K562 (cell line): ENCODE data around the gene SPTBN2. TPM values are rescaled to one million over a fixed set of nuclear protein-coding genes. Genes with fewer than 3 reads are reported as not detected.

Source experiments
- CREM ChIP-seq: IDR thresholded peaks from 2 replicates; pipeline ENCODE4 v1.6.1; 2014; ENCODE audit warnings: antibody characterized with exemption, low read depth
- CUX1 ChIP-seq: fragments of 200-800 bp; sonication (Bioruptor generic); IDR thresholded peaks from 2 replicates; pipeline ENCODE4 v1.6.1; 2016; ENCODE audit warnings: missing genetic modification characterization, missing compliant biosample characterization
- CXXC5 ChIP-seq: fragments of 250-450 bp; sonication (Bioruptor Pico); IDR thresholded peaks from 2 replicates; pipeline ENCODE4 v1.8.0; 2022; ENCODE audit warnings: inconsistent platforms, mild to moderate bottlenecking, moderate library complexity
- EGR1 ChIP-seq: fragments of 450-650 bp; conservative IDR thresholded peaks from 2 replicates; pipeline ENCODE4 v1.6.1; 2017; ENCODE audit warnings: mild to moderate bottlenecking
- GABPA ChIP-seq: fragments of 200-800 bp; sonication (Bioruptor generic); conservative IDR thresholded peaks from 2 replicates; pipeline ENCODE4 v1.6.1; 2016; ENCODE audit warnings: low read depth, missing genetic modification characterization, missing compliant biosample characterization
- OTX1 ChIP-seq: fragments of 450-650 bp; formaldehyde crosslinking; IDR thresholded peaks from 2 replicates; pipeline ENCODE4 v1.4.0; 2022; ENCODE audit warnings: mild to moderate bottlenecking
- POLR2G ChIP-seq: fragments of 200-400 bp; formaldehyde crosslinking; IDR thresholded peaks from 2 replicates; pipeline ENCODE4 v1.6.1; 2017; ENCODE audit warnings: low read depth, mild to moderate bottlenecking, antibody characterized with exemption, low read length, moderate library complexity
- RERE ChIP-seq: sonication (generic); formaldehyde crosslinking; IDR thresholded peaks from 2 replicates; pipeline ENCODE4 v1.8.0; 2023; ENCODE audit warnings: missing genetic modification reagents, mild to moderate bottlenecking, borderline replicate concordance
- SRF ChIP-seq, 2 experiments: fragments of 250-450, 450-650 bp in 1 of 2; sonication (Bioruptor Pico) in 1 of 2; sonication (generic) in 1 of 2; formaldehyde crosslinking; IDR thresholded peaks; 2 replicates each; pipeline versions ENCODE4 v1.5.0 to v1.5.1; 2020 to 2022; ENCODE audit warnings: mild to moderate bottlenecking in 1 of 2, missing genetic modification reagents in 1 of 2
- polyA plus RNA-seq, 8 experiments: library from polyadenylated mRNA; depleted of rRNA in 4 of 8; stranded (reverse) in 5 of 8; unstranded in 3 of 8; fragments of >200 nt; fragmentation: Nextera tagmentation in 2 of 8; fragmentation: Illumina TruSeq in 1 of 8; extraction: Ambion mirVana in 2 of 8; extraction: Trizol in 1 of 8; gene quantifications; 2 replicates each; pipeline versions ENCODE4 v1.2.1 to v1.2.3, GENCODE V29; 2011 to 2014; ENCODE audit warnings: inconsistent platforms in 1 of 8, missing spikeins in 1 of 8
- total RNA-seq, 7 experiments: library from RNA; depleted of rRNA in 6 of 7; stranded (reverse); fragments of >200 nt in 6 of 7; fragmentation: Illumina TruSeq in 2 of 7; extraction: Trizol in 2 of 7; gene quantifications; 2 replicates each; pipeline versions ENCODE4 v1.2.1 to v1.2.3, GENCODE V29; 2011 to 2021; ENCODE audit warnings: low replicate concordance in 1 of 7
- TF ChIP-seq, protein P1 (sequence below): fragments of 250-450 bp; sonication (Bioruptor Pico); IDR thresholded peaks from 2 replicates; pipeline ENCODE4 v1.5.0; 2021; ENCODE audit warnings: mild to moderate bottlenecking, borderline replicate concordance

The SPTBN2 gene
- total and polyA plus RNA-seq, 9 of the 15 experiments (the other 6 are each of a cell fraction or from before 2014, with no cell fraction given): 0.38 to 56.5 (median 19.7) TPM

- TF ChIP-seq CUX1 (CRISPR knock-in tag): 0 out of 2 replicates have a peak, but pooled peaks have one; percentile 42
- no peak for TF ChIP-seq CREM
- TF ChIP-seq SRF (CRISPR knock-in tag; IDR thresholded peaks at IDR 0.05): no peak
- TF ChIP-seq POLR2G: peak; percentile 89
- peak; percentile 55 for TF ChIP-seq EGR1
- no peak for TF ChIP-seq RERE (CRISPR knock-in tag)
- peak; percentile 66 for TF ChIP-seq GABPA (tag)
- peak; percentile 69 for TF ChIP-seq CXXC5
- TF ChIP-seq, protein P1, sequence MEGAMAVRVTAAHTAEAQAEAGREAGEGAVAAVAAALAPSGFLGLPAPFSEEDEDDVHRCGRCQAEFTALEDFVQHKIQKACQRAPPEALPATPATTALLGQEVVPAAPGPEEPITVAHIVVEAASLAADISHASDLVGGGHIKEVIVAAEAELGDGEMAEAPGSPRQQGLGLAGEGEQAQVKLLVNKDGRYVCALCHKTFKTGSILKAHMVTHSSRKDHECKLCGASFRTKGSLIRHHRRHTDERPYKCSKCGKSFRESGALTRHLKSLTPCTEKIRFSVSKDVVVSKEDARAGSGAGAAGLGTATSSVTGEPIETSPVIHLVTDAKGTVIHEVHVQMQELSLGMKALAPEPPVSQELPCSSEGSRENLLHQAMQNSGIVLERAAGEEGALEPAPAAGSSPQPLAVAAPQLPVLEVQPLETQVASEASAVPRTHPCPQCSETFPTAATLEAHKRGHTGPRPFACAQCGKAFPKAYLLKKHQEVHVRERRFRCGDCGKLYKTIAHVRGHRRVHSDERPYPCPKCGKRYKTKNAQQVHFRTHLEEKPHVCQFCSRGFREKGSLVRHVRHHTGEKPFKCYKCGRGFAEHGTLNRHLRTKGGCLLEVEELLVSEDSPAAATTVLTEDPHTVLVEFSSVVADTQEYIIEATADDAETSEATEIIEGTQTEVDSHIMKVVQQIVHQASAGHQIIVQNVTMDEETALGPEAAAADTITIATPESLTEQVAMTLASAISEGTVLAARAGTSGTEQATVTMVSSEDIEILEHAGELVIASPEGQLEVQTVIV (CRISPR knock-in tag): no peak
- TF ChIP-seq OTX1 (CRISPR knock-in tag): no peak
Measured at GRCh38 chr11:66727282-66728037, 1.6 kb downstream of the SPTBN2 start (continued).
